SHP77 (cell line): ENCODE results near the gene AHSG.

ENCODE experiments used
- DNase-seq, 2 experiments: peaks; one replicate each; lab custom pipeline; 2025; lab: John Stamatoyannopoulos, UW

The AHSG gene

GRCh38 chr3:186592682-186593081 lies 20.2 kb upstream of the AHSG start:
- no peak for DNase-seq

- no peak for DNase-seq
Observed at GRCh38 chr3:186593862-186594261, 19.0 kb upstream of the AHSG start.

GRCh38 chr3:186594591-186595113 lies 18.2 kb upstream of the AHSG start:
- DNase-seq, result no peak

GRCh38 chr3:186596568-186597287 lies 16.1 kb upstream of the AHSG start:
- DNase-seq, result no peak

GRCh38 chr3:186598108-186598784 lies 14.6 kb upstream of the AHSG start:
- DNase-seq, result no peak

- no peak for DNase-seq
Observed at GRCh38 chr3:186598794-186599141, 14.1 kb upstream of the AHSG start.

GRCh38 chr3:186599142-186599784 lies 13.6 kb upstream of the AHSG start:
- no peak for DNase-seq

GRCh38 chr3:186599785-186600166 lies 13.1 kb upstream of the AHSG start:
- DNase-seq, result no peak

- DNase-seq, result no peak
Observed at GRCh38 chr3:186600896-186601295, 12.0 kb upstream of the AHSG start.

- DNase-seq, result no peak
Observed at GRCh38 chr3:186603159-186603558, 9.7 kb upstream of the AHSG start.

- DNase-seq, result no peak
Observed at GRCh38 chr3:186605078-186605477, 7.8 kb upstream of the AHSG start.

GRCh38 chr3:186605561-186606545 lies 7.0 kb upstream of the AHSG start:
- DNase-seq, result no peak

GRCh38 chr3:186608624-186609215 lies 4.1 kb upstream of the AHSG start:
- DNase-seq, result no peak

GRCh38 chr3:186609247-186609868 lies 3.5 kb upstream of the AHSG start:
- DNase-seq, result no peak

GRCh38 chr3:186612065-186612464 lies 795 bp upstream of the AHSG start:
- no peak for DNase-seq

- DNase-seq, result no peak
Observed at GRCh38 chr3:186613637-186614265, 891 bp downstream of the AHSG start.

- no peak for DNase-seq
Observed at GRCh38 chr3:186614266-186614596, 1.4 kb downstream of the AHSG start.

- DNase-seq, result peak; percentile 20 to 57
Observed at GRCh38 chr3:186614597-186615483, 2.0 kb downstream of the AHSG start.

- no peak for DNase-seq
Observed at GRCh38 chr3:186616299-186616617, 3.4 kb downstream of the AHSG start.
